ENCODE results near the gene OBSCN.

DNA sequence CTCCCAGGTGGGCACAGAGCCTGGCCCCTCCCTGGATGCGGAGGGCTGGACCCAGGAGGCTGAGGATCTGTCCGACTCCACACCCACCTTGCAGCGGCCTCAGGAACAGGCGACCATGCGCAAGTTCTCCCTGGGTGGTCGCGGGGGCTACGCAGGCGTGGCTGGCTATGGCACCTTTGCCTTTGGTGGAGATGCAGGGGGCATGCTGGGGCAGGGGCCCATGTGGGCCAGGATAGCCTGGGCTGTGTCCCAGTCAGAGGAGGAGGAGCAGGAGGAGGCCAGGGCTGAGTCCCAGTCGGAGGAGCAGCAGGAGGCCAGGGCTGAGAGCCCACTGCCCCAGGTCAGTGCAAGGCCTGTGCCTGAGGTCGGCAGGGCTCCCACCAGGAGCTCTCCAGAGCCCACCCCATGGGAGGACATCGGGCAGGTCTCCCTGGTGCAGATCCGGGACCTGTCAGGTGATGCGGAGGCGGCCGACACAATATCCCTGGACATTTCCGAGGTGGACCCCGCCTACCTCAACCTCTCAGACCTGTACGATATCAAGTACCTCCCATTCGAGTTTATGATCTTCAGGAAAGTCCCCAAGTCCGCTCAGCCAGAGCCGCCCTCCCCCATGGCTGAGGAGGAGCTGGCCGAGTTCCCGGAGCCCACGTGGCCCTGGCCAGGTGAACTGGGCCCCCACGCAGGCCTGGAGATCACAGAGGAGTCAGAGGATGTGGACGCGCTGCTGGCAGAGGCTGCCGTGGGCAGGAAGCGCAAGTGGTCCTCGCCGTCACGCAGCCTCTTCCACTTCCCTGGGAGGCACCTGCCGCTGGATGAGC is 164.5 kb downstream of the OBSCN start:
- TF ChIP-seq POLR2A (IDR thresholded peaks at IDR 0.05): no peak
- TF ChIP-seq, protein P1, sequence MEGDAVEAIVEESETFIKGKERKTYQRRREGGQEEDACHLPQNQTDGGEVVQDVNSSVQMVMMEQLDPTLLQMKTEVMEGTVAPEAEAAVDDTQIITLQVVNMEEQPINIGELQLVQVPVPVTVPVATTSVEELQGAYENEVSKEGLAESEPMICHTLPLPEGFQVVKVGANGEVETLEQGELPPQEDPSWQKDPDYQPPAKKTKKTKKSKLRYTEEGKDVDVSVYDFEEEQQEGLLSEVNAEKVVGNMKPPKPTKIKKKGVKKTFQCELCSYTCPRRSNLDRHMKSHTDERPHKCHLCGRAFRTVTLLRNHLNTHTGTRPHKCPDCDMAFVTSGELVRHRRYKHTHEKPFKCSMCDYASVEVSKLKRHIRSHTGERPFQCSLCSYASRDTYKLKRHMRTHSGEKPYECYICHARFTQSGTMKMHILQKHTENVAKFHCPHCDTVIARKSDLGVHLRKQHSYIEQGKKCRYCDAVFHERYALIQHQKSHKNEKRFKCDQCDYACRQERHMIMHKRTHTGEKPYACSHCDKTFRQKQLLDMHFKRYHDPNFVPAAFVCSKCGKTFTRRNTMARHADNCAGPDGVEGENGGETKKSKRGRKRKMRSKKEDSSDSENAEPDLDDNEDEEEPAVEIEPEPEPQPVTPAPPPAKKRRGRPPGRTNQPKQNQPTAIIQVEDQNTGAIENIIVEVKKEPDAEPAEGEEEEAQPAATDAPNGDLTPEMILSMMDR (IDR thresholded peaks at IDR 0.05): no peak

All from adrenal gland (tissue), 5 donors.